A549 treated with ZK216348 at 1 μM for 4 hours (cell line): Measurements from ENCODE around the gene KCNIP4. TPM values are rescaled to one million over a fixed set of nuclear protein-coding genes. Genes with fewer than 3 reads are reported as not detected.

Experiments used
- total RNA-seq: library from RNA; stranded (reverse); fragments of 200-300 nt; extraction: Qiagen RNA extraction; gene quantifications from 5 replicates; pipeline ENCODE4 v1.2.3, GENCODE V29; 2022; ENCODE audit warnings: low read depth

The KCNIP4 gene
- total RNA-seq: not detected in 5 replicates

DNA sequence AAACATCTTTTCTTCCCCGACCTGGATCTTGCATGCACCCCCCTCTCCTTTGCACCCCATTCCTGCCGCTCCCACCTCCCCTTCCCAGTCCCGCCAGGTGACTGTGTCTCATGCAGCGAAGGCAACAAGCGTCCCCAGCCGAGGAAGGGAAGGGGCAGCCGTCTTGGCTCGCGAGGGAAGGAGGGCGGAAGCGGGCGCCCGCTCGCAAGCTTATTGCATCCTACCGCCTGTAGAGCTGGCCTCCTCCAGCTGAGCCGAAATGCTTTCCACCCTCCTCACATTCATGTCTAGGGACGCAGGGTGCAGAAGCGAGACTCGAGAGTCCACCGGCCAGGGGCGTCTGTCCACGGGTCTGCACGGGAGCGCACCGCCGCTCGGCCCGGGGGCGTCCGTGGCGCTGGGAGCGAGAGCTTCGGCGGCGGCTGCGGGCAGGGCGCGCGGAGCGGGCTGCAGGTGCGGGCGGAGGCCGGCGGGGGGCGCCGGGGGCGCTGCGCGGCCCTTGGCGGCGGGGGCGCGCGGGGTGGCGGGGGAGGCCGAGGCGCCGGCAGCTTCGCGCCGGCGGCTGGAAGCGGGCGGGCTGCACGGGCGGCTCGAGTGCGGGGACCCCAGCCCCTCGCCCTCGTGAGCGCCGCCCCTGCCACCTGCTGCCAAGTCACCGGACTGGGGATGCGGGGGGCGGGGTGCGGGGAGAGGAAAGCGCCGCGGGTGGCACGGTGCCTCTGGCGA, at the start of gene KCNIP4:
Gene KCNIP4 (minus strand): TSS at position 426 of the 726 bp plus-strand sequence.

DNA sequence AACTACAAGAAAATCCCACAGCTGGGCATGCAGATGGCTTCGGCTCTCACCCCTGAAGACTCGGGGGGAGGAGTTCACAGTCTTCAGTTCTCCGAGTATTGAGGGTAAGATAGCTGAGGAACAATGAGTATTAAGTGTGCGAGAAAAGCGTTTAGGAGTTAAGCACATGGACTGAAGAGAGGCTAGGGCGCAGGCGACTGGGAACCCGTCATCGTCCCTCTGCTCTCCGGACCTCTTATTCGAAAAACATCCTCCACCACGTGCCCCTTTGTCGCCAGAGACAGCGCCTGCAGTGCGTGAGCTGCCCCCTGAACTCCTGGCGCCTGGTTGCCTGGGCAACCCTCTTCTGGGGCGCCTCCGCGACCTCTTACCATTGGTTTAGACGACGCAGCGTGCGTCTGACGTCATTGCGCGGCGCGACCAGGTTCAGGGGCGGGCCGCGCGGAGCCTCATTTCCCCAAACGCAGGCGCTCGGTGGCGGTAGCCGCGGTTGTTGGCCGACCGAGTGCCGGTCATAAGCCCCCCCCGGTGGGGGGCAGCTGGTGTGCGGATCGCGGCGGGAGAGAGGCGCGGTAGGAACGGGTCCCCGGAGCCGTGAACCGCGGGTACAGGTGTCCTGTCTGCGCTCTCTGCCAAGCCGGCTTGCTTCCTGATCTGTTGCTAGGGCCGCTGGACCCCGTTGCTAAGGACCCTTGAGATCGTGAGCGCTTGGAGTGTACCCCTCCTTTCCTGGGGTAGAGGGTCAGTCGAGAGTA, 1248.4 kb downstream of the KCNIP4 start, which contains the start of gene PACRGL:
Gene PACRGL (plus strand): TSS at position 452 of the 755 bp plus-strand sequence. CDS start 4,024 bp downstream, outside the sequence.

